OCI-LY1 (cell line): ENCODE measurements around the gene PC.

Source experiments
- H2AFZ ChIP-seq: fragments of 200-600 bp; sonication (generic), shearing (Covaris generic); 2 replicates; pipeline ENCODE4 v1.6.0; 2014; ENCODE audit warnings: antibody characterized with exemption, mild to moderate bottlenecking, low read length
- H3F3A ChIP-seq: fragments of 200-600 bp; sonication (generic), shearing (Covaris generic); 2 replicates; pipeline ENCODE4 v1.6.0; 2014; ENCODE audit warnings: mild to moderate bottlenecking, antibody characterized with exemption, low read length, moderate library complexity; ENCODE audit not compliant: insufficient read depth
- H3K27ac ChIP-seq: fragments of 200-600 bp; sonication (generic); 2 replicates; pipeline ENCODE4 v1.5.1; 2014; ENCODE audit warnings: low read length, mixed run types, mild to moderate bottlenecking, low read depth; ENCODE audit not compliant: poor library complexity, severe bottlenecking
- H3K27me3 ChIP-seq: fragments of 200-600 bp; sonication (generic); 2 replicates; pipeline ENCODE4 v1.6.0; 2014; ENCODE audit warnings: antibody characterized with exemption, mild to moderate bottlenecking, low read length, moderate library complexity; ENCODE audit not compliant: insufficient read depth
- H3K36me3 ChIP-seq: fragments of 200-600 bp; sonication (generic); 2 replicates; pipeline ENCODE4 v1.6.1; 2014; ENCODE audit warnings: mild to moderate bottlenecking, antibody characterized with exemption, low read length, moderate library complexity, mixed read lengths; ENCODE audit not compliant: insufficient read depth
- H3K4me1 ChIP-seq: fragments of 200-600 bp; sonication (generic); 2 replicates; pipeline ENCODE4 v1.5.1; 2014; ENCODE audit warnings: mild to moderate bottlenecking, low read length, moderate library complexity; ENCODE audit not compliant: insufficient read depth, severe bottlenecking
- H3K4me2 ChIP-seq: fragments of 200-600 bp; sonication (generic), shearing (Covaris generic); 2 replicates; pipeline ENCODE4 v1.6.1; 2014; ENCODE audit warnings: low read length
- H3K4me3 ChIP-seq: fragments of 200-600 bp; sonication (generic); 2 replicates; pipeline ENCODE4 v1.5.1; 2014; ENCODE audit warnings: low read length, low read depth, mild to moderate bottlenecking, mixed read lengths; ENCODE audit not compliant: poor library complexity, severe bottlenecking
- H3K79me2 ChIP-seq: fragments of 200-600 bp; shearing (Covaris generic); 2 replicates; pipeline ENCODE4 v1.6.1; 2016; ENCODE audit warnings: mixed run types, low read length, mixed read lengths; ENCODE audit not compliant: insufficient read depth
- H3K9ac ChIP-seq: fragments of 200-600 bp; sonication (generic), shearing (Covaris generic); 2 replicates; pipeline ENCODE4 v1.6.1; 2014; ENCODE audit warnings: mild to moderate bottlenecking, low read length, mixed read lengths
- H3K9me2 ChIP-seq: fragments of 200-600 bp; sonication (generic), shearing (Covaris generic); 2 replicates; pipeline ENCODE4 v1.6.1; 2014; ENCODE audit warnings: low read depth, mild to moderate bottlenecking, low read length, mixed read lengths
- H3K9me3 ChIP-seq: fragments of 200-600 bp; shearing (Covaris generic); 2 replicates; pipeline ENCODE4 v1.6.1; 2014; ENCODE audit warnings: low read length, mixed read lengths
- H4K20me1 ChIP-seq: fragments of 200-600 bp; sonication (generic), shearing (Covaris generic); 2 replicates; pipeline ENCODE4 v1.6.0; 2016; ENCODE audit warnings: mild to moderate bottlenecking, low read length; ENCODE audit not compliant: insufficient read depth
- EZH2 ChIP-seq: fragments of 200-600 bp; sonication (generic), shearing (Covaris generic); IDR thresholded peaks from 2 replicates; pipeline ENCODE4 v1.8.0; 2017; ENCODE audit warnings: borderline replicate concordance, mixed run types, mild to moderate bottlenecking, antibody characterized with exemption, low read length, moderate library complexity, mixed read lengths
- TF ChIP-seq, protein P1 (sequence below): fragments of 200-600 bp; sonication (generic), shearing (Covaris generic); IDR thresholded peaks from 2 replicates; pipeline ENCODE4 v1.5.1; 2017; ENCODE audit warnings: mild to moderate bottlenecking, antibody characterized with exemption, low read length, moderate library complexity, mixed read lengths

Gene PC

DNA sequence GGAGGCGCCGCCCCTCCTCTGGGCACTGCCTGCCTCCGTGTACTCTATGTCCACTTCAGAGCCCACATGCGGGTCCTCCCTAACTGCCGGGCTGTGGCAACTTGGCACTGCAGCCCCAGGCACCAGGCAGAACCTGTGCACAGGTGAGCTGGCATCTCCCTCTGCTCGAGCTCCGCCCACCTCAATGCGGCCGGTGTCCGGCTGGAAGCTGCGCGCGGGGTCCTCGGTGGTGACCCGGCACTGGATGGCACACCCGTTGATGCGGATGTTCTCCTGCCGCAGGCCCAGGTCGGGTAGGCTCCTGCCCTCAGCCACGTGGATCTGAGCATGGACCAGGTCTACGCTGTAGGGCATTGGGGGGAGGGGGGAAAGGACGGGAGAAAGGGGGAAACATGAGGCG lies 92.2 kb downstream of the PC start:
- Histone ChIP-seq H3K79me2 (no peaks in the 10 kb centered on the region), H3K4me2 (no peak overlapping the region), H3F3A (no peaks in the 10 kb centered on the region), H4K20me1 (no peaks in the 10 kb centered on the region), H3K36me3 (no peaks in the 10 kb centered on the region), H2AFZ (no peak overlapping the region), H3K4me3 (no peak overlapping the region), H3K27me3 (peaks cover 10% of the 10 kb centered on the region), H3K9me3 (no peaks in the 10 kb centered on the region), H3K4me1 (peaks cover 21% of the 10 kb centered on the region), H3K9ac (no peak overlapping the region), H3K9me2 (no peaks in the 10 kb centered on the region), H3K27ac (no peak overlapping the region)
- TF ChIP-seq, protein P1, sequence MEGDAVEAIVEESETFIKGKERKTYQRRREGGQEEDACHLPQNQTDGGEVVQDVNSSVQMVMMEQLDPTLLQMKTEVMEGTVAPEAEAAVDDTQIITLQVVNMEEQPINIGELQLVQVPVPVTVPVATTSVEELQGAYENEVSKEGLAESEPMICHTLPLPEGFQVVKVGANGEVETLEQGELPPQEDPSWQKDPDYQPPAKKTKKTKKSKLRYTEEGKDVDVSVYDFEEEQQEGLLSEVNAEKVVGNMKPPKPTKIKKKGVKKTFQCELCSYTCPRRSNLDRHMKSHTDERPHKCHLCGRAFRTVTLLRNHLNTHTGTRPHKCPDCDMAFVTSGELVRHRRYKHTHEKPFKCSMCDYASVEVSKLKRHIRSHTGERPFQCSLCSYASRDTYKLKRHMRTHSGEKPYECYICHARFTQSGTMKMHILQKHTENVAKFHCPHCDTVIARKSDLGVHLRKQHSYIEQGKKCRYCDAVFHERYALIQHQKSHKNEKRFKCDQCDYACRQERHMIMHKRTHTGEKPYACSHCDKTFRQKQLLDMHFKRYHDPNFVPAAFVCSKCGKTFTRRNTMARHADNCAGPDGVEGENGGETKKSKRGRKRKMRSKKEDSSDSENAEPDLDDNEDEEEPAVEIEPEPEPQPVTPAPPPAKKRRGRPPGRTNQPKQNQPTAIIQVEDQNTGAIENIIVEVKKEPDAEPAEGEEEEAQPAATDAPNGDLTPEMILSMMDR = no peak
- TF ChIP-seq EZH2 = no peak

DNA sequence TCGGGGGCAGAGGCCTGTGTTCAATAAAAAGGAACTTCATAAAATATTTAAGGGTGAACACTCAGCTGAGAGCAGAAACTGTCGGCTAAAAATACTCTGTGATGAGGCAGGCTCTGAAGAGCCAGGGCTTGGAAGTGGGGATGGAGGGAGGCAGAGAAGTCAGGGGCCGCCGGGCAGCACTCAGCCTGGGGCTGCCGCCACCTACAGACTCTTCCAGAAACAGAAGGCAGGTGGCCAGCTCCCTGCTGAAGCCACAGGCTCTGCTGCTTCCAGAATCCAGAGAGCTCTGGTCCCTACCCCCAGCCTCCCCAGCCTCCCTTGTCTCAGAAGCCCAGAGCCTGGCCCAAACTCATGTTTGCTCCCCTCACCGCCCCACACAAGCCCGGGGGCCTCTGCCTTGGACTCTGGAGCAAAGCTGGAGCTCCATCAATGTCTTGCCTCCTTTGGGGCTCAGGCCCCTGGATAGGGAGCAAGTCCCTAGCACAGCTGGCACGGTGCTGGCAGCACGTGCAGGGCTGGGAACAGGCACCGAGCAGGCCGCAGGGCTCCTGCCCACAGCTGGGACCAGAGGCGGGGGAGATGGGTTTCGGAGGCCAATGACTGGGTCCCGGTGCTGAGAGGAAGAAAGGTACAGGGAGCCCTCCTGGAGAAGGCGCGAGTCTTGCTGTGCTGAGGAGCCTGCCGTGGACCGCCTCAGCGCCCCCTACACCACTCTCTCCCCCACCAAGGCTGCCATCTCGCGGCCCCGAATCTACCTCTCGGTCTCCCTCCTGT lies 93.1 kb downstream of the PC start:
- no peaks in the 10 kb centered on the region for H3K36me3 ChIP-seq

DNA sequence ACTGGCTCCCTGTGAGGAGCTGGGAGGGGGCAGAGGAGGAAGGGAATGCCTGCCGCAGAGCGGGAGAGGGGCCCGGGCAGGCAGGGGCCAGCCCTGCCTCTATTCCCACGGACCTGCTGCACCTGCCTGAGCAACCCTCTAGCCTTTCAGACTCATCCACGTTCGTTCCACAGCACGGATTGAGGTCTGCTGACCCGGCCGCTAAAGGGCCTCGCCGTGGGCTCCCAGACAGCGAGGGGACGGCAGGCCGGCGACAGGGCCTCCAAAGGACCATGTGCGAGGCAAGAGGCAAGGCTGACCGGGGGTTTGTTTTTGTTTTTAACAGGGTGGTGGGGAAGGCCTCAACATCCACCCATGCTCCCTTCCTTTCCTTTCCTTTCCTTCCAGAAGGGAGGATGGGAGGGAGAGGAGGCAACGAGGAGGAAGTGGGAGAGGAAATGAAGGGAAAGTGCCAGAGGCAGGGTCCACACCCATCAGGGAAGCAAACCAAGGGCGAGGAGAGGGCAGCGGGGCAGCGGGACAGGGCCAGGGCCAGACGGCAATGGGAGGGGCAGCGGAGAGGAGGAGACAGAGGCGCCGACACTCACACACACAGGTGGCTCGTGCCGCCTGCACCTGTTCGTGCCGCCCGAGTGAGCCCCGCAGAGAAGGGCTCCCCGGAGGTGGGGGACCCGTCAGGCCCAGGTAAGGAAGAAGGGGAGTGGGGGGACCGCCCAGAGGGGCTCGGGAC lies 93.8 kb downstream of the PC start:
- Histone ChIP-seq H3K79me2 (no peaks in the 10 kb centered on the region), H3K4me3 (no peak overlapping the region), H3K27me3 (peaks cover 10% of the 10 kb centered on the region), H3K9me3 (no peaks in the 10 kb centered on the region), H2AFZ (no peak overlapping the region), H3K9ac (no peak overlapping the region), H3K9me2 (no peaks in the 10 kb centered on the region), H3K4me1 (peaks cover 19% of the 10 kb centered on the region), H3K27ac (no peak overlapping the region), H3K4me2 (no peak overlapping the region), H3F3A (no peaks in the 10 kb centered on the region), H4K20me1 (no peaks in the 10 kb centered on the region), H3K36me3 (no peaks in the 10 kb centered on the region)
- TF ChIP-seq, protein P1 = no peak
- TF ChIP-seq EZH2 = no peak

More for the DNA sequence above, 93.1 kb downstream of the PC start:
- Histone ChIP-seq H3K27me3 (peaks cover 10% of the 10 kb centered on the region), H3K4me2 (no peak overlapping the region), H3K27ac (no peak overlapping the region), H4K20me1 (no peaks in the 10 kb centered on the region), H3K4me1 (peaks cover 21% of the 10 kb centered on the region), H3F3A (no peaks in the 10 kb centered on the region), H3K79me2 (no peaks in the 10 kb centered on the region), H3K9me3 (no peaks in the 10 kb centered on the region), H3K9ac (no peak overlapping the region), H3K4me3 (no peak overlapping the region), H3K9me2 (no peaks in the 10 kb centered on the region), H2AFZ (no peak overlapping the region)
- no peak for TF ChIP-seq EZH2
- TF ChIP-seq, protein P1 = no peak
